ENCODE results near the gene KRTAP10-1. TPM values are rescaled to one million over a fixed set of nuclear protein-coding genes. Genes with fewer than 3 reads are reported as not detected.

Gene KRTAP10-1
- total RNA-seq, 4 donors from 2014 or later, result not detected

GRCh38 chr21:44571296-44571695, 31.3 kb upstream of the KRTAP10-1 start:
- Histone ChIP-seq H3K27me3 (peaks cover 0 to 26% (median 2%) of the 10 kb centered on the region in 3 donors), H3K4me1 (no peaks in the 10 kb centered on the region), H3K27ac (no peak overlapping the region), H3K4me3 (no peak overlapping the region), H3K36me3 (no peaks in the 10 kb centered on the region), H3K9me3 (no peaks in the 10 kb centered on the region)
- in situ Hi-C loops (cut with MboI; ENCODE audit: low sequenced_read_pairs in 4 of 4) (no loop called here), intact Hi-C loops (cut with DNase I; ENCODE audit: low total_unique reads) (no loop called here)
- no peak for TF ChIP-seq POLR2A (IDR thresholded peaks at IDR 0.05)
- TF ChIP-seq, protein P1, sequence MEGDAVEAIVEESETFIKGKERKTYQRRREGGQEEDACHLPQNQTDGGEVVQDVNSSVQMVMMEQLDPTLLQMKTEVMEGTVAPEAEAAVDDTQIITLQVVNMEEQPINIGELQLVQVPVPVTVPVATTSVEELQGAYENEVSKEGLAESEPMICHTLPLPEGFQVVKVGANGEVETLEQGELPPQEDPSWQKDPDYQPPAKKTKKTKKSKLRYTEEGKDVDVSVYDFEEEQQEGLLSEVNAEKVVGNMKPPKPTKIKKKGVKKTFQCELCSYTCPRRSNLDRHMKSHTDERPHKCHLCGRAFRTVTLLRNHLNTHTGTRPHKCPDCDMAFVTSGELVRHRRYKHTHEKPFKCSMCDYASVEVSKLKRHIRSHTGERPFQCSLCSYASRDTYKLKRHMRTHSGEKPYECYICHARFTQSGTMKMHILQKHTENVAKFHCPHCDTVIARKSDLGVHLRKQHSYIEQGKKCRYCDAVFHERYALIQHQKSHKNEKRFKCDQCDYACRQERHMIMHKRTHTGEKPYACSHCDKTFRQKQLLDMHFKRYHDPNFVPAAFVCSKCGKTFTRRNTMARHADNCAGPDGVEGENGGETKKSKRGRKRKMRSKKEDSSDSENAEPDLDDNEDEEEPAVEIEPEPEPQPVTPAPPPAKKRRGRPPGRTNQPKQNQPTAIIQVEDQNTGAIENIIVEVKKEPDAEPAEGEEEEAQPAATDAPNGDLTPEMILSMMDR (IDR thresholded peaks at IDR 0.05 in 4 of 5, conservative IDR thresholded peaks at IDR 0.05 in 1 of 5), result no peak
- DNase-seq (no peak), ATAC-seq (no peak)

DNA sequence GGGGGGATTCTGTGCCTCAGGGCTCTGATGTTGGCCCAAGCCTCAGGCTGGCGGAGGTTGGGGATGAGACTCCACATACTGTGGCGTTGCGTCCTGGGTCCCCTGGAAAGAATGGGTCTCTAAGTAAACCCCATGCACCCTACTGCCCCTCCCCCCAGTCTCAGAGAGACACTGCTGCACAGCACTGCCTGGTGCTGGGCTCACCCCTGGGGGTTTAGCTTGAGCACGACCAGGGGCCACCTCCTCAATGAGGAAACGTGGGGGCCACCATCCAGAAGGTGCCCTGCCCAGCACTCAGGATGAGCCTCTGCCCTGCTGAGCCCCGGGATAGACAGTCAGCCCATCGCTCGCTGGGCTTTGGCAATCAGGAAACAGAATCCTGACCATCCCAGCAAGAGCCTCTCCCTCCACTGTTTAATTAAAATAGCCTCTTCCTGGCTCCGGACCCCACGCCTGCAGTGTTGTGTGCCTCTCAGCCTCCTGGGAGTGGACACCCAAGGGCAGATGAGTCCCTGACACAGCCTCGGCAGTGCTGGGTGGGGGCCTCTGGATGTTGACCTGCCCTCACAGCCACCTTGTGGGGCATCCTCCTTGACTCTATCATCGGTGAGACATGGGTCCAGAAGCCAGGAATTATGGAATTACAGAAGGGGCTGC, 30.0 kb upstream of the KRTAP10-1 start:
- no peaks in the 10 kb centered on the region for H3K36me3 ChIP-seq
- TF ChIP-seq POLR2A (IDR thresholded peaks at IDR 0.05), result no peak
- TF ChIP-seq, protein P1 (IDR thresholded peaks at IDR 0.05 in 4 of 5, conservative IDR thresholded peaks at IDR 0.05 in 1 of 5), result no peak
- ATAC-seq, result no peak
- H3K4me3 ChIP-seq, result no peak overlapping the region
- intact Hi-C loops (cut with DNase I; ENCODE audit: low total_unique reads), result no loop called here
- in situ Hi-C loops (cut with MboI; ENCODE audit: low sequenced_read_pairs in 4 of 4), result no loop called here
- no peak for DNase-seq
- H3K27me3 ChIP-seq, result peaks cover 0 to 23% (median 2%) of the 10 kb centered on the region in 3 donors
- no peak overlapping the region for H3K27ac ChIP-seq
- H3K4me1 ChIP-seq, result no peaks in the 10 kb centered on the region
- no peaks in the 10 kb centered on the region for H3K9me3 ChIP-seq

GRCh38 chr21:44568667-44569556, 28.9 kb upstream of the KRTAP10-1 start:
- Histone ChIP-seq H3K27ac (no peak overlapping the region), H3K36me3 (no peaks in the 10 kb centered on the region), H3K4me1 (no peaks in the 10 kb centered on the region), H3K4me3 (no peak overlapping the region), H3K9me3 (peaks cover 0 to 7% (median 0%) of the 10 kb centered on the region in 3 donors), H3K27me3 (peaks cover 0 to 19% (median 2%) of the 10 kb centered on the region in 3 donors)
- intact Hi-C loops (cut with DNase I; ENCODE audit: low total_unique reads), result no loop called here
- no peak for TF ChIP-seq POLR2A (IDR thresholded peaks at IDR 0.05)
- TF ChIP-seq, protein P1 (IDR thresholded peaks at IDR 0.05 in 4 of 5, conservative IDR thresholded peaks at IDR 0.05 in 1 of 5), result no peak
- in situ Hi-C loops (cut with MboI; ENCODE audit: low sequenced_read_pairs in 4 of 4), result no loop called here
- ATAC-seq, result no peak
- DNase-seq, result no peak

GRCh38 chr21:44568261-44568660, 28.3 kb upstream of the KRTAP10-1 start:
- H3K27ac ChIP-seq, result no peak overlapping the region
- H3K4me1 ChIP-seq, result no peaks in the 10 kb centered on the region
- in situ Hi-C loops (cut with MboI; ENCODE audit: low sequenced_read_pairs in 4 of 4) (no loop called here), intact Hi-C loops (cut with DNase I; ENCODE audit: low total_unique reads) (no loop called here)
- no peak for DNase-seq
- H3K9me3 ChIP-seq, result peaks cover 0 to 7% (median 0%) of the 10 kb centered on the region in 3 donors
- no peak for ATAC-seq
- no peak for TF ChIP-seq POLR2A (IDR thresholded peaks at IDR 0.05)
- H3K27me3 ChIP-seq, result peaks cover 0 to 19% (median 1%) of the 10 kb centered on the region in 3 donors
- H3K4me3 ChIP-seq, result no peak overlapping the region
- no peaks in the 10 kb centered on the region for H3K36me3 ChIP-seq
